ENCODE measurements around the gene COL6A2.

GRCh38 chr21:46145159-46145839, 47.4 kb downstream of the COL6A2 start:
- TF ChIP-seq GATA3 (IDR thresholded peaks at IDR 0.05; ENCODE audit: low read depth, low read length) (no peak), GATA2 (IDR thresholded peaks at IDR 0.05; ENCODE audit: low read depth, low read length) (no peak)

Data from SH-SY5Y (cell line).